GM12872 (cell line): ENCODE results near the gene KDM8.

Source experiments
- TF ChIP-seq, protein P1 (sequence below): IDR thresholded peaks from 3 replicates; pipeline ENCODE4 v1.5.1; 2011; ENCODE audit warnings: low read depth, mild to moderate bottlenecking, low read length, moderate library complexity; ENCODE audit not compliant: insufficient read depth

KDM8 gene

DNA sequence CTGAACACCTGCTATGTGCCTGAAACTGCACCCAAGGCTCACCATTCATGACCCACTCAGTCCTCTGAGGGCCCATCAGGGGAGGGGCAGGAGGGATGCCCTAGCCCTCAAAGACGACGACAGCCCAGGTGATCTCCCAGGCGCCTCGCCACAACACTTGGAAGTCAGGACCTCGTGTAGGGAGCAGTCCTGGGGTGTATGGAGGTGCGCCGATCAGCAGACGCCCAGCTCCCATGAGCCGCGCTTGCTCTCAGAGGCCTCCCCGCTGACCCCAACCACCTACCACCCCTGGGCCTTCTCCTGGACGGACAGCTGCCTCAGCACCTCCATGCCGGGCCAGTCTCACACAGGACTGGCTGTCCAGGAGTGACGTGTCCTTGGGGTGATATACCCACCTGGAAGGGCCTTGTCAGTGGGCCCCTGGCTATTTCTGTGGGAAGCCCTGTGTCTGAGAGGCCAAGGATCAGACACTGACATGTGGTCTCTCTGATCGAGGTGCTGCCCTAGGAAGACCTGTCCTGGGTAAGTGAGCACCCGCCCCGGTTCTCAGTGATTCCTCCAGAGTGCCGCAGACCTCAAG lies 26.7 kb downstream of the KDM8 start:
- TF ChIP-seq, protein P1, sequence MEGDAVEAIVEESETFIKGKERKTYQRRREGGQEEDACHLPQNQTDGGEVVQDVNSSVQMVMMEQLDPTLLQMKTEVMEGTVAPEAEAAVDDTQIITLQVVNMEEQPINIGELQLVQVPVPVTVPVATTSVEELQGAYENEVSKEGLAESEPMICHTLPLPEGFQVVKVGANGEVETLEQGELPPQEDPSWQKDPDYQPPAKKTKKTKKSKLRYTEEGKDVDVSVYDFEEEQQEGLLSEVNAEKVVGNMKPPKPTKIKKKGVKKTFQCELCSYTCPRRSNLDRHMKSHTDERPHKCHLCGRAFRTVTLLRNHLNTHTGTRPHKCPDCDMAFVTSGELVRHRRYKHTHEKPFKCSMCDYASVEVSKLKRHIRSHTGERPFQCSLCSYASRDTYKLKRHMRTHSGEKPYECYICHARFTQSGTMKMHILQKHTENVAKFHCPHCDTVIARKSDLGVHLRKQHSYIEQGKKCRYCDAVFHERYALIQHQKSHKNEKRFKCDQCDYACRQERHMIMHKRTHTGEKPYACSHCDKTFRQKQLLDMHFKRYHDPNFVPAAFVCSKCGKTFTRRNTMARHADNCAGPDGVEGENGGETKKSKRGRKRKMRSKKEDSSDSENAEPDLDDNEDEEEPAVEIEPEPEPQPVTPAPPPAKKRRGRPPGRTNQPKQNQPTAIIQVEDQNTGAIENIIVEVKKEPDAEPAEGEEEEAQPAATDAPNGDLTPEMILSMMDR: no peak

DNA sequence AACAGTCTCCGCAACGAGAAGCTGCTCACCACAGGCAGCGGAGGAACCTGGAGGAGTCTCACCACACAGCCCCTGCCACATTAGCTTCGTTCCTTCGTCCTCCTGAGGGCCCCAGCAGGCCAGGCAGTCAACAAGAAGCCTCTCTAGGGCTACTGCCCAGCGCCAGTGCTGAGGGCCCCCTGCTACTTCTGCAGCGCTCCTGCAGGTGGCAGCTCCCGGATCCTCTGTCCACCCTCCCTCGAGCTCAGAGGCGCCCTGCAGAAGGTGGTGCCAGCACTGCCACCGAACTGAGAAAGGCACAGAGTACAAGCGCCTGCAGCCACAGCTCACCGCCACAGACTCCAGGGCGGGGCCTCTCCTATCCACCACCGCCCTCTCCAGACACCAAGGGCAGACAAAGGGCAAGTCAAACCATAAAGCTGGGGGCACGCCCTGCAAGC lies 27.3 kb downstream of the KDM8 start:
- TF ChIP-seq, protein P1: no peak

DNA sequence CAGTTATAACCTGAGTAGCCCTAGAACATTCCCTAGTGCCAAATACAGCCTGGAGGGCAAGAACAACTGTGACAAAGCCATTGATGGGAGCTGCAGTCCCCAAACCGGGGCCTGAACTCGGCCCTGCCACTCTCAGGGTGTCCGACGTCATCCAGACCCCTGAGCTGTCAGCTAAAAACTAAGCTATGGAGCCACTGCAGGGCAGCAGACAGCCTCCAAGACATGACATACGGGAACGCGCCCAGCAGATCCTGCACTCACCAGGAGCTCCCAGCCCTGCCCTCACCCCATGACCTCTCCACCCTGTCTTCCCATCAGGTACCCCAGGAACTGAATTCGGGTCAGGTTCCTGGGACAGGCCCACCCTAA lies 28.4 kb downstream of the KDM8 start:
- TF ChIP-seq, protein P1: no peak

DNA sequence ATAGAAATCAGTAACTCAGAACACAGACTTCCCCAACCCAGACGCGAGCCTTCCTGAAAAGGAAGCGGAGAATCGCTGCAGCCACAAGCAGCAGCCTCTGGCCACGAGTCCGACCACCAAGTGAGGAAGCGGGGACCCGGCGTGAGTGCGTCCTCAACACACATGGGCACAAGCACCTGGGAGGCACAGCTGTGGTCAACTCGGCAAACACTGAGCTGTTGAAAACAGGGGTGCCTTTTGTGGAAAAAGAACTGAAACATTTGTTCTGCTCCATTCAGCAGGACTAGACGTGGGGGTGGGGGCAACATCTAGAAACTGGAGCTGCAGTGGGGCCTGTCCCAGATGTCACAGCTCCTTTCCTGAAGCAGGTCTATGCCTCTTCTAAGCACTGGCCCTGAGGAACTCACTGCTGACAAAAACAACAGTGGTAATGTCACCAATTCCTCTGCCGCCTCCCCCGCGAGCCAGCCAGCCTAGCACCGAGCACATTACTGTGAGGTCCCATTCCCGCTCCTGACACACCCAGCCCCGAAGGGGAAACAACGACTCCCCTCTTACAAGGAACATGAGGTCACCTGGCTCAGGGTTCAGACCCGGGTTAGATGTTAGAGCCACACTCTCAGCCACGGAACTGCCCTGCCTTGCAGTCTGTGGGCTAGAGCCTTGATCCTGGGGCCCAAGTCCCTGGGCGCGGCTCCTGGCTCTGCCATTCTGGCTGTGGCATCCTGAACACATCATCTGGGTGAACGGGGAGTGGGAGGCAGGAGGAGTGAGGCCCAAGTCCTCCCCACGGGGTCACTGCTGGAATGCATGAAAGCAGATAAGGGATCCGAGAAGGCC lies 29.0 kb downstream of the KDM8 start:
- TF ChIP-seq, protein P1: no peak

DNA sequence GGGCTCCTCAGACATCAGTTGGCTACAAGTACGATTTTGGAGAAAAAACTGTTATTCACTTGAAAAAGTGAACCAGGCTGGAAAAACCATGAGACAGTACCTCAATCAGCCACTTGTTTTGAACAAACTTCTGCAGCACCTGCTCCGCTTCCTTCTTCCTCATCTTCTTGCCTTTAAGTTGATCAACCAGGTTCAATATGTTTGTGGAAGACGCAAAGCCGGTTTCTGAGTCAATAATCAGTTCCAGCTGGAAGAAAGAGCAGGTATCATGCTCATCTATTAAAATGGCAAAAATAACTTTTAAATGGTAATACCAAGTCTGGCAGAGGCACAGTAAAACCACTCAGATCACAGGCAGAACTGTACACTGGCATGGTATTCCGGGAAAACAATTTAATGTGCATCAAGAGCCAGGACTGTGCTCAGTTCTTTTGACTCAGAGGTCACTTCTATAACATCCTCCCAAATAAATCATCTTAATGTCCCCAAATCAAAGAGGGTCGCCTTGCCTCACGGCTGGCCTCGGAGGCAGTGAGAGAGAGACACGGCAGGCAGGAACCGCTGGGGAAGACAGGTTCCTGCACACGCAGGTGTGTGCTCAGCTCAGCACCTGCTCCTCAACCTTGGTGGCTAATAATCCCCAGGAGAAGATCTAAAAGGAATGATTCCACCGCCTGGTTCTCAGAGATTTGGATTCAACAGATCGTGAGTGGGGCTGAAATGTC lies 29.7 kb downstream of the KDM8 start:
- TF ChIP-seq, protein P1: no peak

DNA sequence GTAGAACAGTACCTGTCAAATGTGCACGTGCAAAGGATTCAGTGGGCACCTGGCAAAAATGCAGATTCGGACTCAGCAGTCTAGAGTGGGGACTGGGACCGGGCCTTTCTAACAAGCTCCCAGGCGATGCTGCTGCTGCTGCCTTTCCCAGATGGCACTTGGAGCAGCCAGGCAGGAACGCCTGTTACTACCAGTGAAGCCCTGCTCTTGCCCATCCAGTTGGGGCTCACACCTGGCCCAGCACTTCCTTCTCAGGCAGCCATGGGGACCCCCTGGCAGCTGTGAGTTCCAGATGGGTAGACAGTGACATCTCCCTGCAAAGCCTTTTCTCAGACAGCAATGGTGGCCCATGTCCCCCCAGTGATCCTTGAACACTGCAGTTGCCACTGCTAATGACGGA lies 30.4 kb downstream of the KDM8 start:
- TF ChIP-seq, protein P1: no peak

DNA sequence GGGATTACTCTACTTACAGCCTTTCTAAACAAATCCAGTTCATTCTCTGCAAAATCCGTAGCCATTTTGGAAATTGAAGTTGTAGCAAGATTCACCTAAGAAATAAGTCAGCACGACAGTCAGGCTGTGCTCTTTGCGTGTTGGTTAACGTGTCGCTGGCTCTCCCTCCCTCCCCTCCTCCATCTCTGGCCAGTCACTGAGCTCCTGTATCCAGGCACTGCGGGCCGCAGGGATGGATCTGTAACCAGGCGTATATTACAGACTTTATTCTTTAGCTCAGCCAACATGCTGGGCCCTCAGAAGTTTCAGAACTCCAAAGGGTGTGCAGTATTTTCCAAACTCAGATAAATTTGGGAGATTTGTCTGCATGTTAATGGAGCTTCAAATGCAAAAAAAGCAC lies 30.8 kb downstream of the KDM8 start:
- TF ChIP-seq, protein P1: no peak
